ENCODE results near the gene ALDH1L1.

GRCh38 chr3:126147147-126147931, 33.0 kb downstream of the ALDH1L1 start:
- no peak for TF ChIP-seq CTCF (IDR thresholded peaks at IDR 0.05; ENCODE audit: low read depth, low read length)
- TF ChIP-seq POLR2A (IDR thresholded peaks at IDR 0.05; ENCODE audit: extremely low read depth, insufficient read length) = no peak
- TF ChIP-seq MAX (IDR thresholded peaks at IDR 0.05; ENCODE audit: low read depth, low read length) = no peak

All from NB4 (cell line).